ENCODE results near the gene PRM1. TPM values are rescaled to one million over a fixed set of nuclear protein-coding genes. Genes with fewer than 3 reads are reported as not detected.
A peak's percentile ranks its signal among the peaks of the same experiment; 100 is the strongest.

PRM1 gene
- total RNA-seq, 1 experiment from 2014 or later: not detected

DNA sequence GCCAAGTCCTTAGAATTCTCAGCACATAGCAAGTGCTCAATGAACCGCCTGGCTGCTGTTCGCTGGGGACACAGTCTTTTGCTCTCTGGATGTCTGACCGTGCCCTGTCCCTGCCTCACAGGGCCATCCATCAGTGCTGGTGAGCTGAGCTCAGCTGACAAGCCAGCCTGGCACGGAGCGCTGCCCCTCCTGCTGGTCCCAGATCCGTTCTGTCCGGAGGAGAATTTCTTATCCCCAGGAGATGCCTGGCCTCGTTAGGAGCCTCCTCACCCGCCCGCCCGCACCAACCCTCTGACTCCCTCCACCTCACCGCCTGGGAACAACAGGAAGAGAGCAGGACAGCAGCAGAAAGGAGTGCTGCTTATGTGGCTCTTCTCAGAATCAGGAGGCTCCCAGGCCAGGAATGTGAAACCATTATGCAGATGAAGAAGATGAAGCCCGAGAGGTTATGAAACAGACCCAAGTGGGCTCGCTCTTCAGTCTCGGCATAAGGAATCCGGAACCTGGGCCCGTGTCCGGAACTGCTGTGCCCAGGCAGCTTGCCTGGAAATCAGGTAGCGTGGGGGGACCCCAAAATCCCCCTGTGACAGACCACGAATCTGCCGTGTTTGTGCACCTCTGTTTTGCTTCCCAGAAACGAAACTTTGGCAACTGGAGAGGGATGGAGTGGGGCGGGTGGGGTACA is 35.3 kb upstream of the PRM1 start:
- ChIA-PET POLR2A (ENCODE audit: unreplicated experiment) (interaction anchor here (0.6 kb wide), 1 partner anchor 56 kb away, joined by 10 read pairs; no protein-coding TSS in a partner anchor), CTCF (no interaction called here)
- Histone ChIP-seq H3K4me2 (no peak overlapping the region), H3K79me2 (ENCODE audit: low read depth) (no peaks in the 10 kb centered on the region), H4K20me1 (ENCODE audit: insufficient read depth) (no peaks in the 10 kb centered on the region), H3K4me3 (no peak overlapping the region), H3K9me2 (ENCODE audit: insufficient read depth) (no peaks in the 10 kb centered on the region), H3K4me1 (replicated peaks; ENCODE audit: insufficient read depth) (peaks cover 38% of the 10 kb centered on the region), H3K27me3 (ENCODE audit: insufficient read depth, low read depth) (no peaks in the 10 kb centered on the region), H3K9me3 (ENCODE audit: insufficient read depth, low read depth) (no peaks in the 10 kb centered on the region), H2AFZ (no peak overlapping the region), H3K36me3 (ENCODE audit: low read depth) (no peaks in the 10 kb centered on the region), H3K27ac (no peak overlapping the region), H3F3A (ENCODE audit: insufficient read depth, low read depth) (peaks cover 26% of the 10 kb centered on the region)
- TF ChIP-seq EZH2 (IDR thresholded peaks at IDR 0.05; ENCODE audit: low read depth): no peak
- TF ChIP-seq, protein P1, sequence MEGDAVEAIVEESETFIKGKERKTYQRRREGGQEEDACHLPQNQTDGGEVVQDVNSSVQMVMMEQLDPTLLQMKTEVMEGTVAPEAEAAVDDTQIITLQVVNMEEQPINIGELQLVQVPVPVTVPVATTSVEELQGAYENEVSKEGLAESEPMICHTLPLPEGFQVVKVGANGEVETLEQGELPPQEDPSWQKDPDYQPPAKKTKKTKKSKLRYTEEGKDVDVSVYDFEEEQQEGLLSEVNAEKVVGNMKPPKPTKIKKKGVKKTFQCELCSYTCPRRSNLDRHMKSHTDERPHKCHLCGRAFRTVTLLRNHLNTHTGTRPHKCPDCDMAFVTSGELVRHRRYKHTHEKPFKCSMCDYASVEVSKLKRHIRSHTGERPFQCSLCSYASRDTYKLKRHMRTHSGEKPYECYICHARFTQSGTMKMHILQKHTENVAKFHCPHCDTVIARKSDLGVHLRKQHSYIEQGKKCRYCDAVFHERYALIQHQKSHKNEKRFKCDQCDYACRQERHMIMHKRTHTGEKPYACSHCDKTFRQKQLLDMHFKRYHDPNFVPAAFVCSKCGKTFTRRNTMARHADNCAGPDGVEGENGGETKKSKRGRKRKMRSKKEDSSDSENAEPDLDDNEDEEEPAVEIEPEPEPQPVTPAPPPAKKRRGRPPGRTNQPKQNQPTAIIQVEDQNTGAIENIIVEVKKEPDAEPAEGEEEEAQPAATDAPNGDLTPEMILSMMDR (conservative IDR thresholded peaks at IDR 0.05): no peak
- intact Hi-C loops (cut with micrococcal nuclease; ENCODE audit: unreplicated experiment): no loop called here
- DNase-seq: no peak
- no TSS peak for BruUV-seq (replicated peaks)

DNA sequence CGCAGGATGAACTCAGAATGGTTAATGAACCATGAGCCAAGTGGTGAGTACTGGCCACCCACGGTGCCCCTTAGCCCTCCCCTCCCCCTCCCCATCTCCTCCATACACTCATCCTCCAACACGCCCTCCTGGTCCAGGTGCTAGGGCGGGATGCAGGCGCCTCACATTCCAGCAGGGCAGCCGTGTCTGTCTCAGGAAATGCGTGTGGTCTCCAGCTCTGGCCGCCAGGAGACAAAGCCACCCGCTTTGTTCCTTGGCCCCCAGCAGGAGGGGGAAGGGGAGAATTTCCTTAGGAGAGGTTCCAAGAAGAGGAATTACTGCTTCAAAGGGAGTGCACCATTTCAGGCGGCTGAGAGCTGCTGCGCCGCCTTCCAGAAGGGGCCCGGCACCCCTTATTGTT is 34.4 kb upstream of the PRM1 start:
- Histone ChIP-seq H3K79me2 (ENCODE audit: low read depth) (no peaks in the 10 kb centered on the region), H3F3A (ENCODE audit: insufficient read depth, low read depth) (peaks cover 21% of the 10 kb centered on the region), H2AFZ (no peak overlapping the region), H3K36me3 (ENCODE audit: low read depth) (no peaks in the 10 kb centered on the region), H4K20me1 (ENCODE audit: insufficient read depth) (no peaks in the 10 kb centered on the region), H3K27ac (no peak overlapping the region), H3K4me1 (replicated peaks; ENCODE audit: insufficient read depth) (peaks cover 38% of the 10 kb centered on the region), H3K27me3 (ENCODE audit: insufficient read depth, low read depth) (no peaks in the 10 kb centered on the region), H3K9me3 (ENCODE audit: insufficient read depth, low read depth) (no peaks in the 10 kb centered on the region), H3K4me3 (no peak overlapping the region), H3K9me2 (ENCODE audit: insufficient read depth) (no peaks in the 10 kb centered on the region), H3K4me2 (no peak overlapping the region)
- intact Hi-C loops (cut with micrococcal nuclease; ENCODE audit: unreplicated experiment): no loop called here
- CTCF ChIA-PET: no interaction called here
- DNase-seq: peak; percentile 78 to 79
- BruUV-seq (replicated peaks): no TSS peak
- TF ChIP-seq, protein P1 (conservative IDR thresholded peaks at IDR 0.05): no peak
- TF ChIP-seq EZH2 (IDR thresholded peaks at IDR 0.05; ENCODE audit: low read depth): no peak
- POLR2A ChIA-PET (ENCODE audit: unreplicated experiment): no interaction called here

DNA sequence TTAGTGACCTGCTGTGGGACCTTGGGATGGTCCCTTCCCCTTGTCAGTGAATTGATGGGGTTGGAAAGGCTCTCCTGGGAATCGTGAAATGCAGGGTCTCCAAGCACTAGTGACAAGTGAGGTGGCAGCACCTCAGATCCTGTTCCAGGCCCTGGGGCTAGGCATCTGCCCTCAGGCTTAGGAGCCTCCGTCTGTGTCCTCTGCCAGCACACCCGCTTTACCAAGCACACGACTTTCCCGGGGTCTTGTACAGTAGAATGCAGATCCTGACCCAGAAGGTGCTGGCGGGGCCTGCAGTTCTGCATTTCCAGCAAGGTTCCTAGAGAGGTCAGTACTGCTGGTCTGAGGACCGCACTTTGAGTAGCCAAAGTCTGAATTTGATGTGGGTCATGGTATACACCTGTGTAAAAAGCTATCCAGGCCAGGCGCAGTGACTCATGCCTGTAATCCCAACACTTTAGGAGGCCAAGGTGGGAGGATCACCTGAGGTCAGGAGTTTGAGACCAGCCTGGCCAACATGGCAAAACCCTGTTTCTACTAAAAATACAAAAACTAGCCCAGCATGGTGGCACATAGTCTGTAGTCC is 33.3 kb upstream of the PRM1 start:
- intact Hi-C loops (cut with micrococcal nuclease; ENCODE audit: unreplicated experiment): no loop called here
- Histone ChIP-seq H3K27ac (no peak overlapping the region), H4K20me1 (ENCODE audit: insufficient read depth) (no peaks in the 10 kb centered on the region), H3K9me3 (ENCODE audit: insufficient read depth, low read depth) (no peaks in the 10 kb centered on the region), H3K9me2 (ENCODE audit: insufficient read depth) (no peaks in the 10 kb centered on the region), H3K4me3 (no peak overlapping the region), H2AFZ (no peak overlapping the region), H3K36me3 (ENCODE audit: low read depth) (no peaks in the 10 kb centered on the region), H3K79me2 (ENCODE audit: low read depth) (no peaks in the 10 kb centered on the region), H3K4me1 (replicated peaks; ENCODE audit: insufficient read depth) (peaks cover 32% of the 10 kb centered on the region), H3K4me2 (no peak overlapping the region), H3K27me3 (ENCODE audit: insufficient read depth, low read depth) (no peaks in the 10 kb centered on the region), H3F3A (ENCODE audit: insufficient read depth, low read depth) (peaks cover 21% of the 10 kb centered on the region)
- no peak for DNase-seq
- CTCF ChIA-PET: no interaction called here
- POLR2A ChIA-PET (ENCODE audit: unreplicated experiment): no interaction called here
- TF ChIP-seq, protein P1 (conservative IDR thresholded peaks at IDR 0.05): no peak
- no peak for TF ChIP-seq EZH2 (IDR thresholded peaks at IDR 0.05; ENCODE audit: low read depth)
- no TSS peak for BruUV-seq (replicated peaks)

Measured in PC-9 (cell line).